NCI-H1048 (cell line): ENCODE data around the gene KIAA1755.

Source experiments
- DNase-seq: peaks from one replicate; lab custom pipeline; 2025; lab: John Stamatoyannopoulos, UW

The KIAA1755 gene

DNA sequence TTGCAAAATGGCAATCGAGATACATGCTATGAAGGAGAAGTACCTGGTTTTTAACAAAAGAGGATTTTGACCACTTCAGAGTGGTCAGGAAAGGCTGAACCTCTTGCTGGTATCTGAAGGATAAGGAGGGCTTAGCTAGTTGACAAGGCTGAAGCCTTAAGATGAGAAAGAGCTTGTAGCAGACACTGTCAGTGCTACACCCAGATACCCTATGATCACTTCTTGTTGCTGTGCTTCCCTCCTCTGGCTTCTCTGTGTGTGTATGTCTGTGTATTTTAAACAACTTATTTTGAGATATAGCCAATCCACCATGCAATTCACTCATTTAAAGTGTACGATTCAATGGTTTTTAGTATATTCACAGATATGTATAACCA lies 56.6 kb downstream of the KIAA1755 start:
- DNase-seq: no peak

DNA sequence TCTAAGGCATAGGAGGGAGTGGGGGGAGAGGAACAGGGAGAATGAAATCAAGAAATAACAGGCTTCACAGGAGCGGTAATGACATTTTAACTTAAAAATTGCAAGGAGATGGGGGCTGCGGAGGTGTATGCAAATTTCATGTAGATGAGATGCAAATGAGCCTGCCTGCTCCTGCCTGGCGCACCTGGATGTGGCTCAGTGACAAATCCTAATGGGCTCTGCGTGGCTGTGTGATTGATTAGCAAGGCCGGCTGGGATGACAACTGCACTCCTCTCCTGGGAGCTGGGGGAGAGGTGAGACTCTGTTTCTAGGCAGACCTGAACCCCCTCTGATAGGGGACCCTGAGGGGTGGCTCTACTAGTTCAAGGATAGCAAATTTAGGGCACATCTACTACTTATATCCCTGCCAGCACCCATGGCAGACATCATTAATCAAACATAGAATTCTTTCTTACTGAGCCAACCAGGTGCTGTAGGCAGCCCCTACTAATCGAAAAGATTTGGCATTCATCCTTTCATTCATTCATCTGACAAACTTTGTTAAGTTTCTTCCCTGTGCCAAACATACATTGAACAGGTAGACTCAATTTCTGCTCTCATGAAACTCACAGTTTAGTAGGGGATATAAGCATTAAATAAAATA lies 57.1 kb downstream of the KIAA1755 start:
- DNase-seq: peak; percentile 15

DNA sequence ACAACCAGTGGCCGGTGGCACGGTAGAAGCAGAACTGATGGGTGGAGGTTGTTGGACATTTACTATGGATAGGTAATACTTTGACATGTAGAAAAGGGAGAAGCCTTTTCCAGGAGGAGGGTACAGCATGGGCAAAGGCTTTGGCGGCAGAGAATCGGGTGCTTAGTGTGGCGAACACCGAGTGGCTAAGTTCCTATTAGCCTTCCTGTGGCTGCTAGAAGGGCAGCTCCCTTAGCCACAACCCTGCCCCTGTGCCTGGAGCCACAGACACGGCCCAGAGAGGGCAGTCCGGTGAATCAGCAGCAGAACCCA lies 57.6 kb downstream of the KIAA1755 start:
- DNase-seq: no peak

DNA sequence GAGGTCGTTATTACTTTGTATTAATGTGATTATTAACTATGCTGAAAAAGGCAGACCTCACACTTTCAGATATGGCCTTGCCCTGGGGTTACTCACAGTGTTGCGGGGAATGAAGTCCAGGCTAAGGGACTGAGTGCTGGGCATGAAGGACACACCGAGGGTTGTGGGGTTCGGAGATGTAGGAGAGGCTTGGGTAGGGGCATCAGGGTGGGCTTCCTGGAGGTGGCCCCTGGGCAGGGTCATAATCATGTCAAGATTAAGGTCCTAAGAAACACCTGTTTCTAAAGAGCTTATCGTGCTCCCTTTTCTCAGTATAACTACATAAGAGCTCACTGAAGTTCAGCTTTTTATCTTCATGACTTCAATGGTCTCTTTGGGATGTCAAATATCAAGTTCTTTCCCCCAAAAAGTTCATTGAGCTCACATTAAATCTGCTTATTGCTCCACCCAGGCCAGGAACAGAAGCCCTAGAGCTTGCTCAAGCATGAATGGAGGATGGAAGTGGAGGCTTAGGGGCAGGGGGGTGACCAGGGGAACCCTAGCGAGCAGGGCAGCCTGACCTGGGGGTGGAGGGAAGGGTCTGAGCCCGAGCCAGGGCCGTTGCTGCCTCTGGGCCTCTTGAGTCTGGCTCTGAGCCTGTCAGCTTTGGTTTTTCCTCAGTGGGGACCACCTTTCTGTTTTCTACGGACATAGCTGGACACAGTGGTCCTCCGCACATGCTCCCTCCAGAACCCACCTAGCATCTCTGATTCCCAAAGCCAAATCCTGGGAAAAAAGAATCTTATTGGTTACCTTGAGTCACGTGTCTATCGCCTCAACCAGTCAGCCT lies 58.2 kb downstream of the KIAA1755 start:
- no peak for DNase-seq

DNA sequence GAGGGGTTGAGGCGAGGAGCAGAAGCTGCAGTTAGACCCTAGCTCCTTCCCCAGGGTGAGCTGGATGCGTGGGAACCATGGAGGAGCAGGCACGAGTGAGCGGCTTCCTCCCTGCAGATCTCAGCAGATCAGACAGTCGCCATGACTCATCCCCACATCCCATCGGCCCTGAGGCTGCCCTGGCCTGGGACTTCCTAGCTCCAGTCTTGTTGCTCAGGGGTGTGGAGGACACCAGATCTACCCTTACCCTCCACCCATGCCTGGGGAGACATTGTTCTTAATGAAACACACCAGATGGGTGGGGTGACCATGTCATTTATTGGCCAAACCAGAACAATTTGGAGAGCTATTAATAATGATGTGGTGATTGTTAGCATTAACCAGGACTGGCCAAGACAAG lies 59.2 kb downstream of the KIAA1755 start:
- DNase-seq: no peak

DNA sequence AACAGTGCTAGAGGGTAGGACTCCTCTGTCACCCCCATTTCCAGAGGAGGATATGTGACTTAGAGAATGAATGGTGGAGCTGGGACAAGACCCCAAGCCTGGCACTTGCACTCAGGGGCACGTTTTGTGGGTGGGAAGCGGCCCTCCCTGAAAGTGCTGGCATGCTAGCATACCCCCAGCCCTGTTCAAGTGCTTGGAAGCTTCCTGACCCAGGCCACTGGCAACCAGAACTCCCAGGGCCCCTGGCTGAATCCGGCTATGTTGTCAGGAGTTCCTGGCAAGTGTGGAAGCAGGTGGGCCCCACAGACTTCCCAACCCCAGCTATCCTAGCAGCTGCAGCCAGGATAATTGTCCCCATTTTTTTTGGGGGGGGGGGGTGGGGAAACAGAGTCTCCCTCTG lies 59.9 kb downstream of the KIAA1755 start:
- no peak for DNase-seq

DNA sequence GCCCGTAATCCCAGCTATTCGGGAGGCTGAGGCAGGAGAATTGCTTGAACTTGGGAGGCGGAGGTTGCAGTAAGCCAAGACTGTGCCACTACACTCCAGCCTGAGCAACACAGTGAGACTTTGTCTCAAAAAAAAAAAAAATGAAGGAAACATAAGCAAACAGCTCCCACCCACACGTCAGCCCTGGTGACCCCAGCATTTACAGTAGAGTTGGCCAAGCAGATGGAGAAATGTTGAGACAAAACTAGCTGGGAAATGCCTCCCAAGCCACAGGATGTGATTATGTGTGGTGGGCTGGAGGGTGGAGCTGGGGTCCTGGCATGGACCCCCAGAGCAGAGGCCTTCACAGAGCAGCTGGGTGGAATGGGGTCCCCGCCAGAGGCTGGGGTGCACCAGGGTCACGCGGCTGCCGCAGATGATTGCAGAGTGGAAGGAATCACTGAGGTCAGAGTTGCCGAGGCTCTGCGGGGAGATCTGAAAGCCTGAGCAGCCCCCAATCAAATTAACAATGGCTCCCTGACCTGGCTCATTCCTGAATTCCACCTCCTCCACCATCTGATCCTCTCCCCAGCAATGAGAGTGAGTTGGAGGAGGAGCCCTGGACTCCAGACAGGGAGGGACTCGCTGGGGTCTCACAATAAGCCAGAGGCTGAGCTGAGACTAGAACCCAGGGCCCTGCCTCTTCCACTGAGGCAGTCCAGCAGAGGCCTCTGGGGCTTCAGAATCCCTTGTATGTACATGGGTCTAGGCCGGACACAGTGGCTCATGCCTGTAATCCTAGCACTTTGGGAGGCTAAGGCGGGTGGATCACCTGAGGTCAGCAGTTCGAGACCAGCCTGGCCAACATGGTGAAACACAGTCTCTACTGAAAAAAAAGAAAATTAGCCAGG lies 60.8 kb downstream of the KIAA1755 start:
- no peak for DNase-seq

DNA sequence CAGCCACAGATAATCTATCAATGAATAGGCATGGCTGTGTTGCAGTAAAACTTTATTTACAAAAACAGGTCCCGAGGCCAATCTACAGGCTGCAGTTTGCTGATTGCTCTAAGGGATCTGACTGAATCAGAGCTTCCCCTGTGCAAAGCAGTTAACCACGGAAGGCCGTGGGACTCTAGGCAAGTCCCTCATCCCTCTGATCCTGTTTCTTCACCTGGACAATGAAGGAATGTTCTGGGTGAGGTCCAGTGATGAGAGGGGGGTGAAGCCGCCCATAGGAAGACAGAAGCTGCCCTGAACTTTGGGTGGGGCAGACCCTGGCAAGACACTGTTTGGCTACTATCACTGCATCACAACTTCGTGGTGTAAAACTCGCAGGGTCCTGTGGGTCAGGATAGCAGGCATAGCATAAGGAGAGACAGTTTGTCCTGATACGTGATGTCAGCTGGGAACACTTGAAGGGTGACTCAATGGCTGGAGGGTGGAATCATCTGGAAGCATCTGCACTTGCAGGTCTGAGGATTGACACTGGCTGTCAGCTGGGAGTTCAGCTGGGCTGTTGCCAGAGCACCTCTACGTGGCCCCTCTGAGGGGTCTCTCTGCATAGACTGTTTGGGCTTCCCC lies 62.2 kb downstream of the KIAA1755 start:
- DNase-seq: no peak

DNA sequence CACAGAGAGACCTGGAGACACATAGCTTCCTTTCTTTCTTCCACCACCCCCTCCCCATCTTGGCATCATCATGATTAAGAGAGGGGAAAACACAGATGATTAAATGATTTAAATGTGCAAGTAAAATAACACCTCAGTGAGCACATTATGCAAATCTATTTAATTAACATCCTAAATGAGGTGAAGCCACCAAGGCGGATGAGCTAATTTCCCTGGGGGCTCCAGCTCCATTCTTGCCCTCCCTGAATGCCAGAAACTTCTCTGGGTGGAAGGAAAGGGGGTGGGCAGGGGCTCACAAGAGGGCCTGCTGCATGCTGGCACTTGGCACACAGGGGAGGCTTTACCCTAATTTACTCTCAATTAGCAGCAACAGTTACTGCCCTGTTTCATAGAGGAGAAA lies 62.9 kb downstream of the KIAA1755 start:
- no peak for DNase-seq

DNA sequence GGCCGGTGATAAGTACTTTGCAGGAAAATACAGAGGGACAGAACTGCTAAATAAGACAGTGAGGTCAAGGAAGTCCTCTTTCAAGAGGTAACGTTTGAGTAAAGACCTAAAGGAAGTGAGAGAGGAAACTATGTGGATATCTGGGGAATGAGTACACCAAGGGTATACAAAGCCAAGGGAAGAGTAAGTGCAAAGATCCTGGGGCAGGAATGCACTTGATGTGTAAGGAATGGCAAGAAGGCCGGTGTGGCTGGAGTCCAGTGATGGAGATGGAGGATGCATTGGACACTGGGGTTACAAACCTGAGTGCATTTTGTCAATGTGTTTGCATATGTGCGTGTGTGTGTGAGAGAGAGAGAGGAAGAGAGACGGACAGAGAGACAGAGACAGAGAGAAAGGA lies 63.3 kb downstream of the KIAA1755 start:
- no peak for DNase-seq

DNA sequence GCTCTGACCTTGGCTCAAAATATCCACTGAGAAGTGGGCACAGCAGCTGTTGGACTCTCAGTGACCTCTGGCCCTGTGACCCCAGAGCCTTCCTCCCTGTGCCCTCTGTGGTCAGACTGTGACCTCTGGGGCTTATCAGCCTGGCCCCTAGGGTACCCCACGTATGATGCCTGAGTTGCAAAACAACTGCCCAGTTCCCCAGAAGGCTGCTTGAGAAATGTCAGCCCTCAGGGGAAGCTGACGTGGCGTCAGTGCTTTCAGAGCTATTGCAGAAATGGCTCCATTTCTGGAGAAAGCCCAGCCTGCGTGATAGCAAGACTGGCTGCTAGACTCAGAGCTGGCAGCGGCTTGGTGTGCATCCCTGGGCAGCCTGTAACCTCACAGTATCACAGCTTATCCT lies 63.9 kb downstream of the KIAA1755 start:
- no peak for DNase-seq

DNA sequence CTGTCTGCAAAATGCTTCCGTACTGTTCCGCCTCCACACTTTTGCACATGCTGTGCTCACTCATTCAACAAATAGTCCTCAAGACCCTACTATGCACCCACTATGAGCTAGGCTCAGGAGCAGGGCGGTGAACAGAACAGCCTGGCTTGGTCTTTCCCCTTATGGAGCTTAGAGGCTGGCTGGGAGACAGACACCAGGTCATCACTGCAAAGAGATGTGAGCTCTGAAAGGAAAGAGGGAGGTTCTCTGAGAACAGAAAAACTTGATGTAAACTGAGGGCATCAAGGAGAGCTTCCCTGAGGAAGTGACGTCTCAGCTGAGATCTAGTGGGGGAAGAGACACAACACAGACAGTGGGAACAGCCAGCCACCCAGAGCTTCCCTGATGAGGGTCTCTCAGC lies 64.5 kb downstream of the KIAA1755 start:
- no peak for DNase-seq

DNA sequence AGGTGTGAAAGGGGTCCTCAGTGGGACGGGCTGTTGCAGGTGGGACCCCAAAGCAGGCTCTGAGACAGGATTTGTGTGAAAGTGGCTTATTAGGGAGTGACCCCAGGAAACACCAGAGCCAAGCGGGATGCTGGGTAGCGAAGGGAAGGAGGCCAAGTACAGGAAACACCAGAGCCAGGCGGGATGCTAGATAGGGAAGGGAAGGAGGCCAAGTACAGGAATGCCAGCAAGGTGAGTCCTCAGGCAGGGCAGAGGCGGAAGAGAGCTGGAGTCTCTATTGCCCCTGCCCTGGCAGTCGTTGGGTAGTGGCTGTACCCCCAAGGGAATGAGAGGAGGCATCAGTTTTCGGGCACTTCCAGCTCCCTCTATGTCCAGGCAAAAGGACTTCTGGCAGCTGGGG lies 65.0 kb downstream of the KIAA1755 start:
- DNase-seq: no peak

DNA sequence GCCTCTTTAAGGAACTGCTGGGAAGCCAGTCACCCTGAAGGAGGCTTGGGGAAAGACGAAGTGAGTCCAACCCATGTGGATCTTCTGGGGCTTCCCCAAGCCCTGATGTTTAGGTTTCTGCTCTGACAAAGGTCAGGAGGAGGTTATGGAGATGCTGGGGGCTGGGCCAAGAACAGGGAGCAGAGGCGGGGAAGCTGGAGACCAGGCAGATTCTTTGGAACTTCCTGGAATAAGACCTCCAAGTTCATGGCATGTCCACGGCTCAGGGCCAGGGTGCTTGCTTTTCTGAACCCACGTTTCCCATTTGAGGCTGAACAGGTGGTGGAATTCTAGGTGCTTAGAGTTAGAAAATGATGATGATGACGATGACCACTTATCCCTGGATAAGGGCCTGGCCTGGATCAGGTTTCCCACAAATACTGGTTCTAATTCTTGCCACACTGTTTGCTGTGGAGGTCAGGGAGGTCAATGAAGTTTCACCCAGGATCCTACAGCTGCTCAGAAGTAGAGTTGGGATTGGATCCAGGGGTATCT lies 65.5 kb downstream of the KIAA1755 start:
- no peak for DNase-seq

DNA sequence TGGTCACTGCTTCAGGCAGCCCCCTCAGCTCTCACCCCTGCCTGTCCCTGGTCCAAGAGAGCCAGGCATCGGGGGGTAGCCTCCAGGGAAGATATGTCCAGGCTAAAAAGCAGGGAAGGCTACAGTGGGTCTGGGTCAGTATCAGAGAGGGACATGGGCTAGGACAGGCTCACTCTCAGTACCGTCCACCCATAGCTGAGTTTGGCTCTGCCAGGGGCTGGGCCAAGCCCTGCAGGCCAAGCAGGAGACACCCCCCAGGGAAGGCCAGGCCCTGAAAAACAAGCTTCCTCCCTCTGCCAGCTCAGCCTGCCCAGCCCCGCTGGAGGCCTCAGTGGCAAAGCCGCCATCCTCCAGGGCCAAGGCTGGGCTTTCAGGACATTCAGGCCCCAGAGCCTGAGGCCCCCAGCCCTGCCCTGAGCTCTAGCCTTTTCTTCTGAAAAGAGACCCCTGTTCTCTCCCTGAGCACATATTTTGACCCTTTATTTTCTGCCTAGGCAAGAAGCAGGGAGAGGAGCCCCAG lies 66.9 kb downstream of the KIAA1755 start:
- DNase-seq: no peak

DNA sequence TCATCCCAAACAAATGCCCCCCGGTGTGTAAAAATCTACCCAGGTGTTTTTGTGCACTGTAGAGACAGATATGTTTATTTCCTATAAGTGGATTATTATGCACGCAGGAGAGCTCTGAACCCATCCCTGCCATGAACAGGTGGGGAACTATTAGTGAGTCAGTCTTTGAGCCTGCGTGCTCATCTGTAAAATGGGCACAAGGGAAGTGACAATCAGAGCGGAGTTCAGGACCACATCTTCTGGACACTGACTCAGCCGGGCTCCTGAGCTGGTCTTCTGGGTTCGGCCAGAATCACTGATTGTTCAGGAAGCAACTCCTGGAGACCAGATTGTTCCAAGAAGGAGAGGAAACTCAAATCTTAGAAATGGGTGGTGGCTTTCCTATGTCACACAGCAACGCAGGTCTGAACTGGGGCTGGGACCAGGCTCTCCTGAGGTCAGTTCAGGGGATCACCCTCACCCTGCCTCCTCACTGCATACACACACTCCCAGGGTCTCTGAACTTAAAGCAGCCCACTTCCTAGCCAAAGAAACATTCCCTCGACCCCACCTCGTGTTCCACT lies 68.1 kb downstream of the KIAA1755 start:
- no peak for DNase-seq

DNA sequence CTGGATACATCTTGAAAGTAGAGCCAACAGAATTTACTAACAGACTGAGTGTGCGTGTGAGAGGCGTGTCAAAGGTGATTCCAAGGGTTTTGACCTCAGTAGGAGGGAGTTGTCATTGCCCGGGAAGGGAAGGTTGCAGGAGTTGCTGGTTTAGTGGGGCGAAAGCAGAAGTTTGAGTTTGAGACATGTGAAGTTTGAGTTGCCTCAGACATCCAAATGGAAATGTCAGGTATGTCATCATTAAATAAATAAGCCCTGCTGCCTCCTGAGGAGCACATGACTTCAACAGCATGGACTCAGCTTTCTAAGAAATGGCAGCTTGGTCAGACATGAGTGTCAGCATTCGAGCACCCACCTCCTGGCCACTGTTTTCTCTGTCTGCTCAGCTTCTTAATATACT lies 68.9 kb downstream of the KIAA1755 start:
- DNase-seq: no peak

DNA sequence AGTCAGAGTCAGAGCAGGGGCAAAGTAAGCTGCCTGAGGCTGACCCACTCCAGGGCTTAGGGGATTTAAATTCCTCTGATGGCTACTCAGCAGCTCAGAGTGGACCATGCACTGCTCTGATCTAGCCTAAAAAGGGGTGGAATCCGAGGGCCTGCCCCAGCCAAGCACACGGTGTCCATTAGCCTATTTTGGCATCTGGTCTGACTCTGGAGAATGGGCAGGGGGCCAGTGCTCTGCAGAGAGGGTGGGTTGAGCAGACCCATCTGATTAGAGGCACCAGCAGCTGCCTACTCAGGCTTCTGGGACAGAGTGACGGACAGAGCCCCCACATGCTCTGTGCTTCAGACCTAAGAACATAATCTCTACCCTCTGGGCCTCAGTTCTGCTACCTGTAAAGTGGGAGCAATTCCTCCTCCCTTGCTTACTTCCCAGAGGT lies 69.6 kb downstream of the KIAA1755 start:
- DNase-seq: no peak

DNA sequence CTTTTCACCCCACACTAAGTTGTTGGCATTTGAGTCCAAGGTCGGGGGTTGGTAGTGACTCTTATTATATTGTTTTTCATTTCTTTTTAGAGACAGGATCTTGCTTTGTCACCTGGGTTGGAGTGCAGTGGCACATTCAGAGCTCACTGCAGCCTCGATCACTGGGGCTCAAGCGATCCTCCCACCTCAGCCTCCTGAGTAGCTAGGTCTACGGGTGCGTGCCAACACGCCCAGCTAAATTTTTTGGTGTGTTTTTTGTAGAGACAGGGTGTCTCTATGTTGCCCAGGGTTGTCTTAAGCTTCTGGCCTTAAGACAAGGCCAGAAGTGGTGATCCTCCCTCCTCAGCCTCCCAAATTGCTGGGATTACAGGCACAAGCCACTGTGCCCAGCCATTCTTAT lies 70.4 kb downstream of the KIAA1755 start:
- no peak for DNase-seq

DNA sequence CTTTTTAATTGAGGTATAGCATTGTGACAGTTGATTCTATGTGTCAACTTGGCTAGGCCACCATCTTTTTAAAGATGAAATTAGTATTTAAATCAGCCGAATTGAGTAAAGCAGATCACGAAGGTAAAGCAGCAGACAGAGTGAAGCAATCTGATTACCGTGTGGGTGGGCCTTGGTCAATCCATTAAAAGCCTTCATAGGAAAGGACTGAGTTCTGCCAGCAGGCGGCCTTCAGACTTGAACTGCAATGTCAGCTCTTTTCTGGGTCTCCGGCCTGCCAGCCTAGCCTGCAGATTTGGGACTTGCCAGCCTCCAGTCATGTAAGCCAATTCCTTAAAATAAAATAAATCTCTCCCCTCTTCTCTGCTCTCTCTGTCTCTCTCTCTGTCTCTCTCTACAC lies 73.0 kb downstream of the KIAA1755 start:
- DNase-seq: no peak

DNA sequence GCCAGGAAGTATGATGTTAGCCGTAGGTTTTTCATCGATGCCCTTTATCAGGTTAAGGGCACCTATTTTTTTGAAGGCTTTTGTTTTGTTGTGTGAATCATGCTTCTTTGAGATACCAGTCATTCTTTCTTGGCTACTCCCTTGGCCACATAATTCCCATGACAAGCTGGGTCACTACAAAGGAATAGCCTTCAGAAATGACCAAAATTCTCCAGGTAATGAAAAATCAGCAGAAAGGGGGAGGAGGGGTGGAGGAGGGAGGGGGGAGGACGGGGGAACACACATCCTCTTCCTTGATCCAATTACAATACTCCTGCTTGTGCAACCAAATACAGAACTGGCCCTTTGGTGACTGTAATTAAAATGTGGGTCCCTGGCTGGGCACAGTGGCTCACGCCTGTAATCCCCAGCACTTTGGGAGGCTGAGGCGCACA lies 73.7 kb downstream of the KIAA1755 start:
- no peak for DNase-seq

DNA sequence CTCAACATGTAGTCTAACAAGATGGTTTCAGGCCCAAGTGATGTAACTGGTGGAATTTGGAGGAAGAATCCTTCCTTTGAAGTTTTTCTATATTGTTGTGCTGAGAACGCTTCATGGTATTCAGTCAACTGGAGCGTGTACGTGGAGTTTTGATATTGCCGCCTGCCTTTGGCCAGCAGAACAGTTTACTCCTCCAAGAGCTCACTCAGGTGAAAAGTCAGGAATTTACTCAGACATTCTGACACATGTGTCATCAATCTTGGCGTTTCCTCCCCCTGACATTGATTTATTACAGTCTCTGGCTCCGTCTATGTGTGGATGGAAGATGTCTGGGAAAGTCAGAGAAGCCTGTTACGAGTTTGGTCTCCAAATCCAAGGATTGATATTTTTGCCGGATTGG lies 76.4 kb downstream of the KIAA1755 start:
- no peak for DNase-seq
